Measurements from ENCODE around the gene SLC6A16.
"Not testable (repeated sequence)": the region's sequence is repeated elsewhere in the genome, so short reads cannot be mapped to it uniquely, and the experiment has no call there.

The SLC6A16 gene

GRCh38 chr19:49324801-49325576 lies at the start of gene SLC6A16:
Gene SLC6A16, minus strand, starts transcription at chr19:49325191. Its CDS starts 13,844 bp downstream, at chr19:49311347.
- no peak for DNase-seq

- DNase-seq: not testable (repeated sequence)
Observed at GRCh38 chr19:49373174-49373573, 48.2 kb upstream of the SLC6A16 start.

DNA sequence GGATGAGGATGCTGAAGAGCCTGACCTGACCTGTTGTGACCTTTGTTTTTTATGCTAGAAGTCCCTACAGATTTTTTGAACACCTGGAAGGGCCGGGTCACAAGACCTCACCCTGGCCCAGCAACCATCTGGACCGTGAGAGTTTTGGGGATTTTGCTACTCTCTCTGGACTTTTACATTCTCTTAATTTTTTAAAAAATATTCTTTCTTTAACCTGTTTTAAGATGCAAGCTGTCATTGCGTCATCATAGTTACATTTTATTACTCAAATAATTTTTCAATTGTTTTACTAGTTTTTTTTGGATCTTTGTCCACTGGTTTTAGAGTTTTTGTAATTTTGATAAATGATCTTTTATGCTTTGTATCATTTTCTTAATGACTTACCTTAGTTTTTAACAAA lies 46.2 kb upstream of the SLC6A16 start:
- no peak for DNase-seq

- no peak for DNase-seq
Observed at GRCh38 chr19:49368711-49369358, 43.8 kb upstream of the SLC6A16 start.

GRCh38 chr19:49366110-49366509 lies 41.1 kb upstream of the SLC6A16 start:
- no peak for DNase-seq

DNA sequence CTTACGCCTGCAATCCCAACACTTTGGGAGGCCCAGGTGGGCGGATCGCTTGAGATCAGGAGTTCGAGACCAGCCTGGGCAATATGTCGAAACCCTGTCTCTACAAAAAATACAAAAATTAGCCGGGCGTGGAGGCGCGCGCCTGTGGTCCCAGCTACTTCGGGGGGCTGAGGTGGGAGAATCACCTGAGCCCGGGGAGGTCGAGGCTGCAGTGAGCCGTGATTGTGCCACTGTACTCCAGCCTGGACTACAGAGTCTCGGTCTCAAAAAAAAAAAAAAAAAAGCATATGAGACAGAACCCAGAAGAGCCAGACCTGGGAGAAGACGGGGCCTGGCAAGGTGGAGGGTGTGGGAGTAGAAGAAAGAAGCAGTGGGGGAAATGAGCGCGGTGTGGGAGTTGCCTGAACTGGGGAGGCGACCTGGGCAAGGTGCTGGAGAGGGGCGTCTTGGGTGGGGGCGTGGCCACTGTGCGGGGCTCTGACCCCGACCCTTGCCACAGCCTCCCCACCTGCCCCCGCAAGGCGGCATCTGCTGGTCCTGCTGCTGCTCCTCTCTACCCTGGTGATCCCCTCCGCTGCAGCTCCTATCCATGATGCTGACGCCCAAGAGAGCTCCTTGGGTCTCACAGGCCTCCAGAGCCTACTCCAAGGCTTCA lies 39.2 kb upstream of the SLC6A16 start:
- DNase-seq: no peak

DNA sequence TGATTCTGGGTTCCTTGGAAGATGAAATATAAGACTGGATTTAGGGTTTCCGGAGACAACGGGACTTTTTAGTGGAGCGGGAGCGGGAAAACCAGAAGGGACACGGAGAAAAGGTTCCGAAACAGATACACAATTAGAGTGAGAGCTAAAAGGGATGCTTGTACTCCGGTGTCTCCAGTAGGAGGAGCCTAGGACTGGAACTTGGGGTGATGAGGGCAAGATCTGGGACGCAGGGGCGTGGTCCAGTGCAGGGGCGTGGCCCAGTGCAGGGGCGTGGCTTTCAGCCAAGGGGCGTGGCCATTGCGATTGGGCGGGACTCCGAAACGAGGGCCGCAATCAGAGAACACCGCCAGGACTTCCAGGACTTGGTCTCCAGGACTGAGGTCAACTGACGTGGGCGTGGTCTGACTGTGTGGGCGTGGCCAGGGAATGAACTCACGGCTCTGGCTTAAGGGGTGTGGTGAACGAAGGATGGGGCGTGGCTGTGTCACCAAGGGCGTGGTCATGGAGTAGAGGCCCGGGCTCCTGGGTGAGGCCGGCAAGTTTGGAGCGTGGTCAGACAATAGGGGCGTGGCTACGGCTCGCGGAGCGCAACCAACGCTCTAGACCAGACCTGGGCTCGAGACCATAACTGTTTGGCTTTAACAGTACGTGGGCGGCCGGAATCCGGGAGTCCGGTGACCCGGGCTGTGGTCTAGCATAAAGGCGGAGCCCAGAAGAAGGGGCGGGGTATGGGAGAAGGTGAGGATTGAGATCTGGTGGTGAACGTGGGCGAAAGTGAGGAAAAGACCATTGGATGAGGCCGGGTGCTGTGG lies 38.5 kb upstream of the SLC6A16 start, which contains the start of gene DKKL1:
Gene DKKL1, plus strand, starts transcription at position 610 of the 815 bp plus-strand sequence. Its CDS starts 122 bp downstream, at position 732.
- DNase-seq: peak; percentile 96

GRCh38 chr19:49362929-49363267 lies 37.9 kb upstream of the SLC6A16 start:
- DNase-seq: no peak

GRCh38 chr19:49362048-49362928 lies 37.3 kb upstream of the SLC6A16 start, which contains the start of gene TEAD2:
Gene TEAD2, minus strand, starts transcription at chr19:49362416. Its CDS starts 2,341 bp downstream, at chr19:49360075.
- peak; percentile 39 for DNase-seq

- peak; percentile 62 for DNase-seq
Observed at GRCh38 chr19:49361438-49362047, 36.6 kb upstream of the SLC6A16 start.

DNA sequence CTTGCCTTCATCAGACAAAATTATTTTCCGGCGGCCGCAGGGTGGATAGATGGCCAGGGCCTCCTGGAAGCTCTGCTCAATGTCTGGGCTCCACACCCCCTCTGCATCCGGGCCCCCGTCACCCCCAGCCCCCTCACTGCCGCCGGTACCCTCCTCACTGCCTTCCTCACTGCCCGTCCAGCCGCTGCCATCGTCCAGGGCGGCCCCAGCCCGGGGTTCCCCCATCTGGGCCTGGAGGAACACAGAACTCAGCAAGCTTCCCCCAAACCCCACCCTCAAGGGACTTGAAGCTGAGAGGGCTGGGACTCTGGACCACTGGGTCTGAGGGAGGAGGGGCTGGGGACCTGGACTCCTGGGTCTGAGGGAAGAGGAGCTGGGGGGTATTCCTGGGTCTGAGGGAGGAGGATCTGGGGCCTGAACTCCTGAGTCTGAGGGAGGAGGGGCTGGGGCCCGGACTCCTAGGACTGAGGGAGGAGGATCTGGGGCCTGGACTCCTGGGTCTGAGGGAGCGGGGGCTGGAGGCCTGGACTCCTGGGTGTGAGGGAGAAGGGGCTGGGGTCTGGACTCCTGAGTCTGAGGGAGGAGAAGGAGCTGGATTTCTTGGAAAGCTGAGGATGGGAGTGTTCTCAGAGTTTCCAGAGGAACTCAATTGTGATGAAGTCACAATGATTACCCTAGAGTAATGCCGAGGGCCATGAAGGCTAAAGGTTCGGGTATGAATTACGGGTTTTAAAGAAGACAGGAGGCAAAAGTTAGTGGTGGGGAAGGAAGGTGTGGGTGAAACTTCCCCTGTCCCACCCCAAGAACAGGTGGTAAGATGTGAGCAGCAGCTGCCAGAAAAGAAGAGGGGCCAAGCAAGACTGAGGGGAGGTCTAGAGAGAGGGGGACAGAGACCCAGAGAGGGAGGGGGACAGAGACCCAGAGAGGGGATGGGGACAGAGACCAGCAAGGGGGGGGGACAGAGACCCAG lies 35.1 kb upstream of the SLC6A16 start:
- DNase-seq: no peak

- no peak for DNase-seq
Observed at GRCh38 chr19:49357186-49357585, 32.2 kb upstream of the SLC6A16 start.

GRCh38 chr19:49356382-49356781 lies 31.4 kb upstream of the SLC6A16 start:
- DNase-seq: no peak

DNA sequence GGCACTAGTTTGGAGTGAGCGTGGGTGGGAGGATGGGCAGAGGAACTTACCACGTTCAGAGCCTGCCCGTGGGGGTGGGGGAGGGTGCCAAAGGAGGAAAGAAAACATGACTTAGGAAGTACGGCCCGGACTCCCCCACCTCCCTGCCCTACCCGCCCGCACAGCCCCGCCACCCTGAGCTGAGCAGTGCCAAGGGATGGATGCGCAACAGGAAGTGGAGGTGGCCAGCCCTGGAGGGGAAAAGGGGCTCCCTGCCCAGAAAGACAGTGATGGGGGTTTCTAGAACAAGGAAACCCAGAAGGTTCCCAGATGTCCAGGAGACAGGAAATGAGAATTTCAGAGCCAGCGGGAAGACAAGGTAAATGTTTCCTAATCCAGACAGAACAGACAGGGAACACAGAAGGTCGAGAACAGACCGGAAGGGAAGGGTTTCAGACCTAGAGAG lies 30.9 kb upstream of the SLC6A16 start:
- DNase-seq: no peak

GRCh38 chr19:49349567-49349966 lies 24.6 kb upstream of the SLC6A16 start:
- no peak for DNase-seq

GRCh38 chr19:49348305-49349189 lies 23.6 kb upstream of the SLC6A16 start:
- DNase-seq: no peak

DNA sequence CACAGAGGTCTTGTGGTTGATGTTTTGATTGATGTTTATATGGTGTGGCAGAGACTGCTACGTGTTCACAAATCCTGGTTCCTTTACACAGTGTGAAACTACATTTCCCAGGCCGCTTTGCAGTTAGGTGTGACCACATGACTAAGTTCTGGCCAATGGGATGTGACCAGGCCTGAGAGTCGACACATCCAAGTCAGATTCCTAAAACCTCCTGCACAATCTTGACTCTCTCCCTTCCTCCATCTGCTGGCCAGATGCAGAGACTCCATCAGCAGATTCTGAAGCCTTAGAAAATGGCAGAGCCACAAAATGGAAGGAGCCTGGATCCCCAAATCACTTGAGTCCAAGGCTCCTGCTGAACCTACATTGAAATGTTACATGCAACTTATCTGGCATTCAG lies 22.8 kb upstream of the SLC6A16 start:
- DNase-seq: no peak

DNA sequence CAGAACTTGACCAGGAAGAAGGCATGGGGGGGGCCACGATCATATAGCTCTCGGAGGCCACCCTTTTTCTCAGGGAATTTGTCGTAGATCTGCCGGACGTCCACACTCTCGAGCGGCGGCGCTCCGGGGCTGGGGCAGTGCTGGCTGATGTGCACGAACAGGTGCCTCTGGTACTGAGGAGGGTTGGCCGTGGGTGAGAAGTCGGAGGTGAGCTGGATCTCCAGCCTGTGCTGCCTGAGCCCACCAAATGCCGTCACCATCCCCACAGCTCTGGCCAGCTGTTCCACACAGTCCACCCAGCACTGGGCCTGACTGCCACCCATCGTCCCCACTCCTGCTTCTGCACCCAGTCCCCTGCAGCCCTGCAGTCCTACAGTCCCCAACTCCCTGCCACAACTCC lies 22.2 kb upstream of the SLC6A16 start:
- DNase-seq: no peak
